H1 (cell line): ENCODE measurements around the gene TMED9. TPM values are rescaled to one million over a fixed set of nuclear protein-coding genes. Genes with fewer than 3 reads are reported as not detected.

Experiments used
- CTCF ChIA-PET: fragments of 300-600 bp; sonication (Branson Sonifier 250); formaldehyde crosslinking; loops from one replicate; lab custom pipeline; 2021; ENCODE audit not compliant: partially characterized antibody; lab: Charles Lee
- POLR2A ChIA-PET: fragments of 300-600 bp; sonication (Branson Sonifier 250); formaldehyde crosslinking; loops from one replicate; lab custom pipeline; 2021; ENCODE audit warnings: inconsistent platforms; ENCODE audit not compliant: partially characterized antibody; lab: Charles Lee
- DNase-seq, 2 experiments: peaks; one replicate each; pipeline versions ENCODE4 v3.0.0 to v3.0.0-alpha.2; 2010 to 2022; ENCODE audit warnings: low spot score in 2 of 2, low read depth in 1 of 2, mixed read lengths in 1 of 2
- FAIRE-seq: peaks from 2 replicates; lab custom pipeline; 2011; peaks lifted over from hg19 to GRCh38; lab: Jason Lieb, UNC
- H2AFZ ChIP-seq: 2 replicates; pipeline ENCODE4 v1.8.1; 2012; ENCODE audit warnings: low read length, inconsistent platforms
- H2AK5ac ChIP-seq: 2 replicates; pipeline ENCODE4 v1.6.1; 2013; ENCODE audit warnings: low read depth, low read length
- H2BK120ac ChIP-seq: replicated peaks from 2 replicates; pipeline ENCODE3; 2013; ENCODE audit warnings: low read depth, low read length, inconsistent platforms
- H2BK12ac ChIP-seq: 2 replicates; pipeline ENCODE4 v1.6.1; 2013; ENCODE audit warnings: low read depth, low read length
- H2BK15ac ChIP-seq: 2 replicates; pipeline ENCODE4 v1.6.1; 2013; ENCODE audit warnings: low read length
- H2BK20ac ChIP-seq: 2 replicates; pipeline ENCODE4 v1.6.1; 2013; ENCODE audit warnings: low read length
- H2BK5ac ChIP-seq: 2 replicates; pipeline ENCODE4 v1.6.1; 2013; ENCODE audit warnings: low read depth, low read length
- H3K14ac ChIP-seq: 2 replicates; pipeline ENCODE4 v1.6.1; 2013; ENCODE audit warnings: inconsistent platforms; ENCODE audit not compliant: insufficient read length
- H3K18ac ChIP-seq: 2 replicates; pipeline ENCODE4 v1.6.1; 2013; ENCODE audit warnings: low read length; ENCODE audit errors: extremely low read depth
- H3K23ac ChIP-seq: 2 replicates; pipeline ENCODE4 v1.6.1; 2013; ENCODE audit warnings: inconsistent platforms; ENCODE audit not compliant: insufficient read length
- H3K23me2 ChIP-seq: 2 replicates; pipeline ENCODE4 v1.6.1; 2013; ENCODE audit warnings: low read depth, low read length
- H3K27ac ChIP-seq: 2 replicates; pipeline ENCODE4 v1.6.1; 2011; ENCODE audit warnings: low read depth, low read length, inconsistent platforms
- H3K27me3 ChIP-seq, 4 experiments: replicated peaks in 1 of 4; 1 replicate in 1 of 4; 2 replicates in 3 of 4; pipeline versions ENCODE4 v1.6.1 to v1.8.1; 2011 to 2013; ENCODE audit warnings: low read length in 3 of 4, mild to moderate bottlenecking in 3 of 4, inconsistent platforms in 2 of 4, mixed read lengths in 2 of 4, moderate library complexity in 1 of 4; ENCODE audit not compliant: control insufficient read depth in 3 of 4, insufficient read depth in 3 of 4; ENCODE audit errors: extremely low read depth in 1 of 4
- H3K36me3 ChIP-seq, 4 experiments: 2 replicates each; pipeline versions ENCODE4 v1.6.1 to v1.8.1; 2011 to 2013; ENCODE audit warnings: mild to moderate bottlenecking in 4 of 4, low read length in 3 of 4, moderate library complexity in 2 of 4, control low read depth in 1 of 4, inconsistent platforms in 1 of 4; ENCODE audit not compliant: insufficient read depth in 4 of 4, control insufficient read depth in 2 of 4
- H3K4ac ChIP-seq: replicated peaks from 2 replicates; pipeline ENCODE3; 2013; ENCODE audit warnings: low read length, low read depth, mixed read lengths, inconsistent platforms; ENCODE audit not compliant: insufficient read length
- H3K4me1 ChIP-seq, 4 experiments: replicated peaks in 1 of 4; 1 replicate in 1 of 4; 2 replicates in 3 of 4; pipeline versions ENCODE4 v1.6.1 to v1.8.1; 2011 to 2013; ENCODE audit warnings: low read length in 3 of 4, inconsistent platforms in 2 of 4, mixed read lengths in 1 of 4; ENCODE audit not compliant: insufficient read depth in 4 of 4, control insufficient read depth in 3 of 4
- H3K4me2 ChIP-seq, 2 experiments: 2 replicates each; pipeline versions ENCODE4 v1.6.1 to v1.8.1; 2011 to 2013; ENCODE audit warnings: low read depth in 2 of 2, low read length in 2 of 2, control low read depth in 1 of 2, inconsistent platforms in 1 of 2, mild to moderate bottlenecking in 1 of 2; ENCODE audit not compliant: insufficient read depth in 1 of 2
- H3K4me3 ChIP-seq, 4 experiments: fragments of 200-600, 300-600 bp in 1 of 4; sonication (generic), shearing (Covaris generic), sonication (Bioruptor Twin) in 1 of 4; 2 replicates each; pipeline versions ENCODE4 v1.5.1 to v1.8.1; 2011 to 2016; ENCODE audit warnings: low read length in 4 of 4, low read depth in 3 of 4, control low read depth in 2 of 4, inconsistent platforms in 2 of 4, mild to moderate bottlenecking in 2 of 4, mixed read lengths in 1 of 4, moderate library complexity in 1 of 4; ENCODE audit not compliant: insufficient read depth in 2 of 4; ENCODE audit errors: extremely low read depth in 1 of 4
- H3K56ac ChIP-seq: replicated peaks from 2 replicates; pipeline ENCODE3; 2013; ENCODE audit warnings: low read depth, mild to moderate bottlenecking, mixed read lengths, low read length, inconsistent platforms; ENCODE audit not compliant: insufficient read length
- H3K79me1 ChIP-seq: 2 replicates; pipeline ENCODE4 v1.6.1; 2013; ENCODE audit warnings: low read depth, low read length, control low read depth
- H3K79me2 ChIP-seq, 2 experiments: 2 replicates each; pipeline versions ENCODE4 v1.6.1 to v1.8.1; 2012 to 2013; ENCODE audit warnings: low read length in 2 of 2, mild to moderate bottlenecking in 2 of 2, inconsistent platforms in 1 of 2; ENCODE audit not compliant: insufficient read depth in 2 of 2, control insufficient read depth in 1 of 2
- H3K9ac ChIP-seq, 4 experiments: replicated peaks in 1 of 4; 1 replicate in 1 of 4; 2 replicates in 3 of 4; pipeline versions ENCODE4 v1.6.1 to v1.8.1; 2011 to 2013; ENCODE audit warnings: low read depth in 3 of 4, low read length in 3 of 4, control low read depth in 2 of 4, mild to moderate bottlenecking in 2 of 4, moderate library complexity in 2 of 4, inconsistent platforms in 1 of 4; ENCODE audit errors: extremely low read depth in 1 of 4
- H3K9me3 ChIP-seq, 2 experiments: 2 replicates each; pipeline versions ENCODE4 v1.6.1 to v1.8.1; 2012 to 2013; ENCODE audit warnings: mild to moderate bottlenecking in 2 of 2, moderate library complexity in 2 of 2, control low read depth in 1 of 2, inconsistent platforms in 1 of 2, low read depth in 1 of 2, low read length in 1 of 2, mixed read lengths in 1 of 2; ENCODE audit not compliant: insufficient read depth in 2 of 2
- H4K20me1 ChIP-seq, 2 experiments: replicated peaks in 1 of 2; 2 replicates each; pipeline versions ENCODE3 to v1.8.1; 2011 to 2013; ENCODE audit warnings: inconsistent platforms in 2 of 2, low read length in 2 of 2, mild to moderate bottlenecking in 1 of 2; ENCODE audit not compliant: insufficient read depth in 2 of 2, control insufficient read depth in 1 of 2
- H4K5ac ChIP-seq: 2 replicates; pipeline ENCODE4 v1.6.1; 2013; ENCODE audit warnings: low read length, low read depth, mixed read lengths, inconsistent platforms; ENCODE audit not compliant: insufficient read length
- H4K8ac ChIP-seq: 2 replicates; pipeline ENCODE4 v1.8.0; 2013; ENCODE audit warnings: mild to moderate bottlenecking, moderate library complexity, low read length, inconsistent platforms; ENCODE audit not compliant: insufficient read depth; ENCODE audit errors: extremely low read depth
- H4K91ac ChIP-seq: replicated peaks from 2 replicates; pipeline ENCODE3; 2013; ENCODE audit warnings: low read length, mixed read lengths, inconsistent platforms; ENCODE audit not compliant: insufficient read length
- POLR2AphosphoS5 ChIP-seq: IDR thresholded peaks from 2 replicates; pipeline ENCODE4 v1.6.1; 2011; ENCODE audit warnings: low read depth, low read length
- TAF7 ChIP-seq: optimal IDR thresholded peaks from 2 replicates; pipeline ENCODE3; 2011; ENCODE audit warnings: low read depth, mild to moderate bottlenecking, inconsistent platforms, low read length, moderate library complexity, borderline replicate concordance
- TBP ChIP-seq: IDR thresholded peaks from 2 replicates; pipeline ENCODE4 v1.6.1; 2011; ENCODE audit warnings: low read depth, low read length, improper control_type of control experiment
- WGBS, 2 experiments: shearing (Covaris generic) in 1 of 2; methylation state at CpG; one replicate each; pipeline versions ENCODE4 v1.1.6 to v1.1.7; 2013 to 2015; ENCODE audit warnings: low lambda C conversion rate in 2 of 2, mixed read lengths in 2 of 2, inconsistent platforms in 1 of 2, low coverage in 1 of 2, missing lambda C conversion rate in 1 of 2; ENCODE audit not compliant: insufficient replicate concordance in 2 of 2, insufficient coverage in 1 of 2, insufficient read length in 1 of 2; ENCODE audit errors: extremely low coverage in 1 of 2, missing lambda C conversion rate in 1 of 2; 5-methylcytosine and 5-hydroxymethylcytosine counted together
- polyA plus RNA-seq, 7 experiments: library from polyadenylated mRNA; depleted of rRNA in 3 of 7; stranded (reverse) in 5 of 7; unstranded in 2 of 7; fragments of >200 nt in 5 of 7; fragments of 200-250 nt in 2 of 7; gene quantifications; 1 replicate in 5 of 7; 2 replicates in 1 of 7; 4 replicates in 1 of 7; pipeline versions ENCODE4 v1.2.1 to v1.2.3, GENCODE V29; 2011 to 2013; ENCODE audit warnings: missing spikeins in 2 of 7, mixed read lengths in 2 of 7
- total RNA-seq: library from RNA; stranded (reverse); fragmentation: NEBNext Ultra II Directional; extraction: Animal tissue kit (Norgen Biotek cat#: 25700); gene quantifications from 2 replicates; pipeline ENCODE4 v1.2.1, GENCODE V29; 2021

The TMED9 gene
- total and polyA plus RNA-seq, 2 of the 8 experiments (the other 6 are each of a cell fraction or from before 2014, with no cell fraction given), result 130 to 160 TPM

DNA sequence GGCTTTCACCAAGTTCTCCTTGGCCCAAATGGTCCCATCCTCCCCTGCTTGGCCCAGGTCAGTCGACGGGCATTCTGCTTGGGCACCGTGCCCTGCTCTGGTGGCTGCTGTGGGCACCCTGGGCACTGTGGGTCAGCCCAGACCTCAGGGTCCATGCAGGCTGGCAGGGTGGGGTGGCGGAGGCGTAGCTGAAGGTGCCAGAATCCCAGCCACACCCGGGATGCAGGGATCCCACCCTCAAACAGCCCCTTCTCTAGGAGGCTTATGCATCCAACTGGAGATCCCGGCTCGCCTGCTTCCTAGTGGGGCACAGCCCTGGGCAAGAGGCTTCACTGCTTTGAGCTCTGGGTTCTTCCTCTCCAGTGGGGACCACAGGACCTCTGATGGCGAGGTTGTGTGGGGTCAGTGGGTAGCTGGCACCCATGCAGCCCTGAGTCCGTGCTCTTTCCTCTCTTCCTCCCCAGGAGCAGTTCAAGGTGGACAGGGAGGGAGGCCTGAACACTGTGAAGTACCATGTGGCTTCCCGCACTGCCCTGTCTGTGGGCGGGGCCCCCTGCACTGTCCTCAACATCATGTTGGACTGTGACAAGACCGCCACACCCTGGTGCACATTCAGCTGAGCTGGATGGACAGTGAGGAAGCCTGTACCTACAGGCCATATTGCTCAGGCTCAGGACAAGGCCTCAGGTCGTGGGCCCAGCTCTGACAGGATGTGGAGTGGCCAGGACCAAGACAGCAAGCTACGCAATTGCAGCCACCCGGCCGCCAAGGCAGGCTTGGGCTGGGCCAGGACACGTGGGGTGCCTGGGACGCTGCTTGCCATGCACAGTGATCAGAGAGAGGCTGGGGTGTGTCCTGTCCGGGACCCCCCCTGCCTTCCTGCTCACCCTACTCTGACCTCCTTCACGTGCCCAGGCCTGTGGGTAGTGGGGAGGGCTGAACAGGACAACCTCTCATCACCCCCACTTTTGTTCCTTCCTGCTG is 17.4 kb downstream of the TMED9 start:
- Histone ChIP-seq H3K18ac (no peak overlapping the region), H2BK5ac (no peak overlapping the region; the same call in 1 of the 2 replicates), H2BK120ac (no peak overlapping the region), H3K4me2 (no peak overlapping the region), H4K20me1 (peaks cover 0 to 4% of the 10 kb centered on the region in 2 experiments), H3K79me1 (no peaks in the 10 kb centered on the region), H2BK15ac (no peak overlapping the region), H3K79me2 (no peaks in the 10 kb centered on the region), H4K91ac (no peak overlapping the region), H3K23ac (no peak overlapping the region), H3K56ac (no peak overlapping the region), H3K27ac (no peak overlapping the region), H3K9me3 (no peaks in the 10 kb centered on the region), H2AFZ (no peak overlapping the region), H3K14ac (no peak overlapping the region), H3K27me3 (no peaks in the 10 kb centered on the region), H3K23me2 (no peaks in the 10 kb centered on the region), H2BK12ac (no peak overlapping the region), H4K8ac (no peak overlapping the region), H3K36me3 (peaks cover 0 to 7% (median 0%) of the 10 kb centered on the region in 4 experiments; a peak in 2 of 8 replicates)
- DNase-seq (peak in 1 of 2 experiments; percentile 45), FAIRE-seq (no peak)
- POLR2A ChIA-PET, result interaction anchor here (0.6 to 8.5 kb wide), 5 partner anchors 9 to 54 kb away, joined by 3 to 72 read pairs (median 5); partner anchors contain the start of genes B4GALT7 and TMED9
- CTCF ChIA-PET, result interaction anchor here (0.6 to 2.4 kb wide), 7 partner anchors 10 to 457 kb away, joined by 3 to 14 read pairs (median 5); no protein-coding TSS in a partner anchor
- 91% methylated on average over 20 of the region's 21 CpGs; no CpG with 5 or more reads in 1 of the 2 experiments for WGBS, 2 experiments
- TF ChIP-seq POLR2AphosphoS5 (peak; percentile 46; the same call in 1 of the 2 replicates), TBP (no peak), TAF7 (no peak)
- TF ChIP-seq, all 59 proteins: peak for 1
- no peak overlapping the region for H2AK5ac ChIP-seq
- H3K4ac ChIP-seq, result no peak overlapping the region
- H4K5ac ChIP-seq, result no peak overlapping the region
- no peak overlapping the region for H2BK20ac ChIP-seq
- H3K9ac ChIP-seq, result no peak overlapping the region
- H3K4me1 ChIP-seq, result peaks cover 0 to 17% (median 10%) of the 10 kb centered on the region in 4 experiments; a peak in 5 of 7 replicates
- H3K4me3 ChIP-seq, result no peak overlapping the region
